ENCODE measurements around the gene WDR86.

Gene WDR86

GRCh38 chr7:151368136-151368571, 41.7 kb downstream of the WDR86 start:
- in situ Hi-C loops (cut with MboI; ENCODE audit: low pct_unique_long_range_greater_than_20kb, low sequenced_read_pairs, unreplicated experiment), result loop anchor here (25.0 kb wide), 1 partner anchor 394 kb away; no protein-coding TSS in a partner anchor
- peak; percentile 87 for DNase-seq (ENCODE audit: low spot score)
- TF ChIP-seq, protein P1, sequence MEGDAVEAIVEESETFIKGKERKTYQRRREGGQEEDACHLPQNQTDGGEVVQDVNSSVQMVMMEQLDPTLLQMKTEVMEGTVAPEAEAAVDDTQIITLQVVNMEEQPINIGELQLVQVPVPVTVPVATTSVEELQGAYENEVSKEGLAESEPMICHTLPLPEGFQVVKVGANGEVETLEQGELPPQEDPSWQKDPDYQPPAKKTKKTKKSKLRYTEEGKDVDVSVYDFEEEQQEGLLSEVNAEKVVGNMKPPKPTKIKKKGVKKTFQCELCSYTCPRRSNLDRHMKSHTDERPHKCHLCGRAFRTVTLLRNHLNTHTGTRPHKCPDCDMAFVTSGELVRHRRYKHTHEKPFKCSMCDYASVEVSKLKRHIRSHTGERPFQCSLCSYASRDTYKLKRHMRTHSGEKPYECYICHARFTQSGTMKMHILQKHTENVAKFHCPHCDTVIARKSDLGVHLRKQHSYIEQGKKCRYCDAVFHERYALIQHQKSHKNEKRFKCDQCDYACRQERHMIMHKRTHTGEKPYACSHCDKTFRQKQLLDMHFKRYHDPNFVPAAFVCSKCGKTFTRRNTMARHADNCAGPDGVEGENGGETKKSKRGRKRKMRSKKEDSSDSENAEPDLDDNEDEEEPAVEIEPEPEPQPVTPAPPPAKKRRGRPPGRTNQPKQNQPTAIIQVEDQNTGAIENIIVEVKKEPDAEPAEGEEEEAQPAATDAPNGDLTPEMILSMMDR (IDR thresholded peaks at IDR 0.05; ENCODE audit: extremely low read depth, insufficient read depth, missing control alignments), result peak; percentile 94

DNA sequence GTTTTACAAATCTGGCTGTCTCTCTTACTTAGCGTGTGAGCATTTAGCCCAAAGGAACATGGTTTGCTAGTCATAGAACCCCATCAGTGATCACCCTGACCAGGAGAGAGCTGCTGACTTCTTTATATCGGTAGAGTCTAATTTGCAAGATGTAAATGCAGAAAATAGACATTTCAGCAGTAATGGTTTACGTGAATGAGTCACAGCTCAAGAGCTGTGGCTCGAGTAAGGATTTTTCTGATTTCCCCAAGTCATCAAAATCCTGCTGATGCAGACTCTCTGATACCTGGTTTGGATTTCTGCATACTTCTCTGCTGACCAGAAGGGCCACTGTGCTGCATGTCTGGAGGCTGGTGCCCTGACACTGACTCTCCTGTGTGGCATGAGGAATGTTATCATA, 42.6 kb downstream of the WDR86 start:
- TF ChIP-seq, protein P1 (IDR thresholded peaks at IDR 0.05; ENCODE audit: extremely low read depth, insufficient read depth, missing control alignments), result no peak
- in situ Hi-C loops (cut with MboI; ENCODE audit: low pct_unique_long_range_greater_than_20kb, low sequenced_read_pairs, unreplicated experiment), result loop anchor here (25.0 kb wide), 1 partner anchor 395 kb away; no protein-coding TSS in a partner anchor
- DNase-seq (ENCODE audit: low spot score), result no peak

DNA sequence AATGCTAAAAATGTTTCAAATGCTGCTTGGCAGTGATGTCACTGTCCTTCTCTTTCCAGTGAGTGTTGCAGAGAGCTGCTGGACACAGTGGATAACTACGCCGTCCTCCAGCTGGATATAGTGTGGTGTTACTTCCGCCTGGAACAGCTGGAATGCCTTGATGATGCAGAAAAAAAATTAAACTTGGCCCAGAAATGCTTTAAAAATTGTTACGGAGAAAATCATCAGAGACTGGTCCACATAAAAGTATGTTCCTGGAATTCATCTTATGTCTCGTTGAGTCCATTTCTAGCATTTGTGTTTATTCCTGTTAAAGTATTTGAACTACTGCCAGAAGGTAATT, 43.0 kb downstream of the WDR86 start:
- TF ChIP-seq, protein P1 (IDR thresholded peaks at IDR 0.05; ENCODE audit: extremely low read depth, insufficient read depth, missing control alignments), result no peak
- no peak for DNase-seq (ENCODE audit: low spot score)
- in situ Hi-C loops (cut with MboI; ENCODE audit: low pct_unique_long_range_greater_than_20kb, low sequenced_read_pairs, unreplicated experiment), result loop anchor here (25.0 kb wide), 1 partner anchor 395 kb away; no protein-coding TSS in a partner anchor

- TF ChIP-seq, protein P1 (IDR thresholded peaks at IDR 0.05; ENCODE audit: extremely low read depth, insufficient read depth, missing control alignments), result no peak
- in situ Hi-C loops (cut with MboI; ENCODE audit: low pct_unique_long_range_greater_than_20kb, low sequenced_read_pairs, unreplicated experiment), result loop anchor here (25.0 kb wide), 1 partner anchor 396 kb away; no protein-coding TSS in a partner anchor
- no peak for DNase-seq (ENCODE audit: low spot score)
These were observed 43.5 kb downstream of the WDR86 start for GRCh38 chr7:151366166-151366879.

DNA sequence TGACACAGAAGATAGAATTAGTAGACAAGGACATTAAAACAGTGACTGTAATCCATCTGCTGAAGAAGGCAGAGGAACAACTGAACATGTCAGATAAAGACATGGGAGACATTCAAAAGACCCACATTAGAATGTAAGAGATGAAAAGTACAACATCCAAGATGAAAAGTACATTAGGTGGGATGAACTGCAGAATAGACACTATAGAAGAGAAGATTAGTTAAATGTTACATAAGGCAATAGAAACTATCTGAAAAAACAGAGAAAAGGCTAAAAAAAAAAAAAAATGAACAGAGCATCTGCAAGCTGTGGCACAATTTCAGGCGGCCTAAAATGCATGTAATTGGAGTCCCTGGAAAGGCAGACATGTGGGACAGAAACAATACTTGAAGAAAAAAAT, 46.7 kb downstream of the WDR86 start:
- TF ChIP-seq, protein P1 (IDR thresholded peaks at IDR 0.05; ENCODE audit: extremely low read depth, insufficient read depth, missing control alignments), result no peak
- no peak for DNase-seq (ENCODE audit: low spot score)
- in situ Hi-C loops (cut with MboI; ENCODE audit: low pct_unique_long_range_greater_than_20kb, low sequenced_read_pairs, unreplicated experiment), result loop anchor here (25.0 kb wide), 1 partner anchor 399 kb away; no protein-coding TSS in a partner anchor

- in situ Hi-C loops (cut with MboI; ENCODE audit: low pct_unique_long_range_greater_than_20kb, low sequenced_read_pairs, unreplicated experiment), result loop anchor here (25.0 kb wide), 1 partner anchor 401 kb away; no protein-coding TSS in a partner anchor
- TF ChIP-seq, protein P1 (IDR thresholded peaks at IDR 0.05; ENCODE audit: extremely low read depth, insufficient read depth, missing control alignments), result no peak
- DNase-seq (ENCODE audit: low spot score), result no peak
These were observed 48.5 kb downstream of the WDR86 start for GRCh38 chr7:151361193-151361959.
